IMR-90 (cell line): Measurements from ENCODE around the gene ATF4.

Experiments
- CHD1 ChIP-seq: IDR thresholded peaks from 2 replicates; pipeline ENCODE4 v1.6.1; 2012; ENCODE audit warnings: low read depth, low read length, improper control_type of control experiment
- POLR2A ChIP-seq: IDR thresholded peaks from 2 replicates; pipeline ENCODE4 v1.6.1; 2012; ENCODE audit warnings: mild to moderate bottlenecking, low read depth, low read length
- RAD21 ChIP-seq: IDR thresholded peaks from 2 replicates; pipeline ENCODE4 v1.6.1; 2012; ENCODE audit warnings: low read length, improper control_type of control experiment
- TF ChIP-seq, protein P1 (sequence below): conservative IDR thresholded peaks from 2 replicates; pipeline ENCODE4 v1.5.1; 2012; ENCODE audit warnings: mild to moderate bottlenecking, low read depth, low read length, improper control_type of control experiment

DNA sequence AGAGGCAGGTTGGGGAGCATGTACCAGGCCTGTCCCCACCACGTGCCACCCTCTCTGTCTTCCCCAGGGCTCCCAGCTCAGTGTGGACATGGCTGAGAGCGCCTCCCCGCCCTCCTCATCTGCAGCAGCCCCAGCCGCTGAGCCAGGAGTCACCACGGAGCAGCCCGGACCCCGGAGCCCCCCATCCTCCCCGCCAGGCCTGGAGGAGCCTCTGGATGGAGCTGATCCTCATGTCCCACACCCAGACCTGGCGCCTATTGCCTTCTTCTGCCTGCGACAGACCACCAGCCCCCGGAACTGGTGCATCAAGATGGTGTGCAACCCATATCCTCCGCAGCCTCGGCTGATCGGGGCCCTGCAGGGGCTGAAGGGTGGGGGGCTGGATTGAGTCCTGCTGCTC, 50.3 kb downstream of the ATF4 start, which contains the start of gene CACNA1I:
- TF ChIP-seq, protein P1, sequence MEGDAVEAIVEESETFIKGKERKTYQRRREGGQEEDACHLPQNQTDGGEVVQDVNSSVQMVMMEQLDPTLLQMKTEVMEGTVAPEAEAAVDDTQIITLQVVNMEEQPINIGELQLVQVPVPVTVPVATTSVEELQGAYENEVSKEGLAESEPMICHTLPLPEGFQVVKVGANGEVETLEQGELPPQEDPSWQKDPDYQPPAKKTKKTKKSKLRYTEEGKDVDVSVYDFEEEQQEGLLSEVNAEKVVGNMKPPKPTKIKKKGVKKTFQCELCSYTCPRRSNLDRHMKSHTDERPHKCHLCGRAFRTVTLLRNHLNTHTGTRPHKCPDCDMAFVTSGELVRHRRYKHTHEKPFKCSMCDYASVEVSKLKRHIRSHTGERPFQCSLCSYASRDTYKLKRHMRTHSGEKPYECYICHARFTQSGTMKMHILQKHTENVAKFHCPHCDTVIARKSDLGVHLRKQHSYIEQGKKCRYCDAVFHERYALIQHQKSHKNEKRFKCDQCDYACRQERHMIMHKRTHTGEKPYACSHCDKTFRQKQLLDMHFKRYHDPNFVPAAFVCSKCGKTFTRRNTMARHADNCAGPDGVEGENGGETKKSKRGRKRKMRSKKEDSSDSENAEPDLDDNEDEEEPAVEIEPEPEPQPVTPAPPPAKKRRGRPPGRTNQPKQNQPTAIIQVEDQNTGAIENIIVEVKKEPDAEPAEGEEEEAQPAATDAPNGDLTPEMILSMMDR, result no peak
- TF ChIP-seq RAD21 (no peak), POLR2A (no peak), CHD1 (no peak)
